DOHH2 (cell line): ENCODE data around the gene JUND.

Experiments
- EZH2phosphoT487 ChIP-seq: fragments of 200-600 bp; sonication (generic); IDR thresholded peaks from 2 replicates; pipeline ENCODE4 v1.6.1; 2017; ENCODE audit warnings: borderline replicate concordance, mild to moderate bottlenecking, antibody characterized with exemption, low read length, moderate library complexity, mixed read lengths
- TF ChIP-seq, protein P1 (sequence below): fragments of 200-600 bp; sonication (generic); IDR thresholded peaks from one replicate; pipeline ENCODE4 v1.5.1; 2014; ENCODE audit warnings: antibody characterized with exemption, mild to moderate bottlenecking, low read depth, low read length; ENCODE audit not compliant: poor library complexity, severe bottlenecking

GRCh38 chr19:18326772-18327171, 45.4 kb upstream of the JUND start:
- TF ChIP-seq, protein P1, sequence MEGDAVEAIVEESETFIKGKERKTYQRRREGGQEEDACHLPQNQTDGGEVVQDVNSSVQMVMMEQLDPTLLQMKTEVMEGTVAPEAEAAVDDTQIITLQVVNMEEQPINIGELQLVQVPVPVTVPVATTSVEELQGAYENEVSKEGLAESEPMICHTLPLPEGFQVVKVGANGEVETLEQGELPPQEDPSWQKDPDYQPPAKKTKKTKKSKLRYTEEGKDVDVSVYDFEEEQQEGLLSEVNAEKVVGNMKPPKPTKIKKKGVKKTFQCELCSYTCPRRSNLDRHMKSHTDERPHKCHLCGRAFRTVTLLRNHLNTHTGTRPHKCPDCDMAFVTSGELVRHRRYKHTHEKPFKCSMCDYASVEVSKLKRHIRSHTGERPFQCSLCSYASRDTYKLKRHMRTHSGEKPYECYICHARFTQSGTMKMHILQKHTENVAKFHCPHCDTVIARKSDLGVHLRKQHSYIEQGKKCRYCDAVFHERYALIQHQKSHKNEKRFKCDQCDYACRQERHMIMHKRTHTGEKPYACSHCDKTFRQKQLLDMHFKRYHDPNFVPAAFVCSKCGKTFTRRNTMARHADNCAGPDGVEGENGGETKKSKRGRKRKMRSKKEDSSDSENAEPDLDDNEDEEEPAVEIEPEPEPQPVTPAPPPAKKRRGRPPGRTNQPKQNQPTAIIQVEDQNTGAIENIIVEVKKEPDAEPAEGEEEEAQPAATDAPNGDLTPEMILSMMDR: no peak
- TF ChIP-seq EZH2phosphoT487: no peak
